Amniotic stem cell (primary cell): ENCODE measurements around the gene MAD1L1.
"Not testable (repeated sequence)": the region's sequence is repeated elsewhere in the genome, so short reads cannot be mapped to it uniquely, and the experiment has no call there.

ENCODE experiments used
- DNase-seq: peaks from one replicate; lab custom pipeline; 2025; lab: John Stamatoyannopoulos, UW

Gene MAD1L1

DNA sequence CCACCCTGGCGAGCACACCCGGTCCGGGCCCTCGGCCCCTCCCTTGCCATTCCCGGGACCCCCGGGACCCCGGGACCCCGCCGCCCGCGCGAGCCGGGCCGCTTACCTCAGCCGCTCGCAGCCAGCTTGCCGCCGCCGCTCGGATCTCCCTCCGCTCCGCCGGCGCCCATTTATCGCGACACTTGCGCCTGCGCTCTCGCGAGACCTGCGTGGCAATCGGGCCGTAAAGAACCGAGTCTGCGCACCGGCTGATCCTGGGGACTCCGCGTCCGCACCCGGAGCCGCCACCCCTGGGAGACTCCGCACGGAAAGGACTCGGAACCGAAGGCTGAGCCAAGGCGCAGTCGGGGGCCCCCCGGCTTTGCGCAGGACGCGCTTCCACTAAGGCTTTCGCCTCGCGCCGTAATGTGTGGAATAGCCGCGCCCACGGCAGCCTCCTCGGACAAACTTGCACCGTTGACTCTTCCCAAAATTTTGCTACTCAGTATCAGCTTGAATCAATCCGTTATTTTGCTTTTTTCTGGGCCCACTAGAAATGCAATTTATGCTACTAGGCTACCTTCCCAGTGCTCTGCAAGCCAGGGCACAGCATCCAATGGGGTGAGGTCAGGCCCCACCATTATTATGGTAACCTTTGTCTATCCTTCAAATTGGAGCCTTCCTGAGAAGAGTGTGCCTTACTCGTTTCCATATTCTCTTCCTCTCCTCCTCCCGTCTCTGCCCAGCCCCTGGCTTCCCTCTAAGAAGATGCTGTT is at the start of gene MAD1L1:
MAD1L1 (minus strand) TSS at position 180 of the 755 bp plus-strand sequence. CDS start 2,812 bp downstream, outside the sequence.
- DNase-seq, result peak; percentile 85

DNA sequence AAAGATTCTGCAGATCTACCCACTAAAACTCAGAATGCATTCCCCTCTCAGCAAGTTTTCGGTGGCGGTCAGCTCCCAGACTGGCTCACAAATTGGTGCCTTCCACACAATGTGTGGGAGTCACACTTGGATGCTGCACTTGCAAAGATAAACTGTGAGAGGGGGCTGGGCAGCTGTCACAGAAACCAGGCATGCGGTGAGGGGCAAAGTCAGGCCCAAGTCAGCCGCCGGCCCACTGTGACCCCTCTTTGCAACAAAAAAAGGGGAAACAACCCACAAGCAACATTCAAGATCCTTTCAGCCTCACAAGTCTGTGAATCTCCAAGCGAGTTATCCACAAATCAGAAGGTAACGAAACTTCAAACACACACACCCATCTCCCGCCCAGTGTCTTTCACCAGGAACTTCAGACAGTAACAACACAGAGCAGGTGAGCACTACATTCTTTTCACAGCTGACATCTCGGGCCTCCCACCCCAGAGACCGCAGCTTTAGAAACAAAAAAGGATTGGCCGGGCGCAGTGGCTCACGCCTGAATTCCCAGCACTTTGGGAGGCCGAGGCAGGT is 49.5 kb upstream of the MAD1L1 start:
- DNase-seq, result no peak

DNA sequence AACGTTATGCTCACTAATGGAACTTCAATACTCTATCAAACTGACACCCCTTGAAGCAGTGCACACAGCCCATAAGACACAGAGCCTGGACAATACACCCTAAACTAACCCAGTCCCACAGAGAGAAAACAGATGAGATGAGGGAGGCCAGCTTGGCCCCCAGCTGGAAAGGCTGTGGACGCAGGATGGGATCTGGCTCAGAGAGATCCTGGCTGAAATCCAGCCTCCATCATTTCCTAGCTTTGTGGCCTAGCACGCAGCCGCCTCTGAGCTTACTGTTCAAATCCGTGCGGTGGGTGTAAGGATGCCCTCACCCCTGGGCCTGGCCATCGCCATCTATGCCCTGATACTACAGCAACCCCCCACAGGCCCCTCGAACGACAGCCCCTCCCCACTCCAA is 48.8 kb upstream of the MAD1L1 start:
- DNase-seq, result no peak

DNA sequence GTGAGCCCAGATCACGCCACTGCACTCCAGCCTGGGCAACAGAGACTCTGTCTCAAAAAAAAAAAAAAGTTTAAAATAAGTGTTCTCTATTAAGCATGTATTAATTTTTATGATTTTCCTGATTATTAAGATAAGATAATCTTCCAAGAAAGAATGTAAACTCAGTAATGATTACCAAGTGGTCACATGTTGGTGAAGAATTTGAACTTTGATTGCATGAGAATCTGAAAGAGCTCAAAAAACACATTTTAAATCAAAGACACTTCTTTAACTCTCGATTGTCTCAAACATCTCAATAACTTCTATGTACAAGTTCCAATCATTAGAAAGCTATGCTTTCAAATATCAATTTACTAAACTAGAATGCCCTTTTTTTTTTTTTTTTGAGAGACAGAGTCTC is 47.7 kb upstream of the MAD1L1 start:
- no peak for DNase-seq

DNA sequence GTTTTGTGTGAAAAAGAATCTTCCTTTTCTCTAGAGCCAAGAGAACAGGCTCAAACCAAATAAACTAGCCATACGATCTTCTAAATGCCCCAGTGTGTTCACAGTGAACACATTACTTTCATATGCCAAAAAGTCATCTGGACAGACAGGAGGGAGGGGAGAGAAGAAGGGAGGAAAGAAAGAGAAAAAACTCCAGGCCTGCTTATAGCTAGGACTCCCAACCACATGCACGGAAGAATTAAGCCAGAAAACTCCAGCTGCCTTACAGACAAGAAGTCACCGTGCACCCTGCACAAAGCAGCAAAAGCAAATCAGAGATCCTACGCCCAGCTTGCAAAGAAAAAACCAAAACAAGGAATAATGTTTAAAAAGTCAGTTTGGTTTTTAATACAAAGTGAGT is 47.2 kb upstream of the MAD1L1 start:
- no peak for DNase-seq

DNA sequence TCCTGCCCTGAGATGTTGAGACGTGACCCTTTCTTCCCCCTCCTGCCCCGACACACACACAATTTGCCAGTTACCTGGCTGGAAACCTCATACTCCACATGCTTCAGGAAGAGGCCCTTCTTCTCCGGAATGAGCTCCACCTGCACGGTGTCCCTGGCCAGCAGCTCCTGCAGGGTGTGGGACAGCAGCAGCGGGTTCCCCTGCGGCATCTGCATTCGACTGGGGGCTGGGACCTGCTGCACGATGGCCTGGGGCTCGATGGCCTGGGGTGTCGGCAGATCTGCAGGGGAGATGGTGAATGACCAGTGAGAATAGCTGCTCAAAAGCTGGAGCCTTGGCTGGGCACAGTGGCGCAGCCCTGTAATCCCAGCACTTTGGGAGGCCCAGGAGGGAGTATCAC is 45.3 kb upstream of the MAD1L1 start:
- no peak for DNase-seq

DNA sequence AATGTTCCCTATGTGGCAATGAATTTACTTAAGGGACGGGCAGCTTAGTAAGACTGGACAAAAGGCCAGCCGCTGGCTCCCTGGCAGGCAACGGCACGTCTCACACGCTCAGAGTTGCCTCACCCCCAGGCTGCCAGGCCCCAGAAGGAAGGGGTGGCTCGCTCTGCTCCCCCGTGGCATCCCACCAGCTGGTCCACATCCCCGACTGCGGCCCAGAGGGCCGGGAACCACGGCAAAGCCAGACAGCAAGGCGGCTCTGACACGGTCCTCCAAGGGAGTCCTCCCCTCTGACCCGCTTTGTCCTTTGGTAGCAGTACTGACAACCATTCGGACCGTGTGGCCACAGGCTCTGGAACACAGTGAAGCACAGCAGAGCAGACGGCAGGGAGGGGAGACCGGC is 43.4 kb upstream of the MAD1L1 start:
- no peak for DNase-seq

DNA sequence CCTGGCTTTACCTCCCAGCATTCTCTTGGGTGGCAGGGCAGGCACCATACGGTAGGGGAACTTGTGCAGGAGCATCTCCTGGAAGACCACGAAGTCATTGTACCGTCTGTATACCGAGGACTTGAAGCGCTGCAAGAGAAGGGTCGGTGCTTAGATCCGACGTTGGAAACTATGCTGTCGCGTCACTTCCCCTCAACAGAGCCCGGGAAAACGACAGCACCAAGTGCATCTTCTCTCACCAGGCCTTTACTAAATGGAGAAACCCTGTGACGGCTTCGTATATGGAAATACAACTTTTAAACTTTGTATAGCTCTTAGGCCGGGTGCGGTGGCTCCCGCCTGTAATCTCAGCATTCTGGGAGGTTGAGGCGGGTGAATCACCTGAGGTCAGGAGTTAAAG is 42.4 kb upstream of the MAD1L1 start:
- DNase-seq, result no peak

DNA sequence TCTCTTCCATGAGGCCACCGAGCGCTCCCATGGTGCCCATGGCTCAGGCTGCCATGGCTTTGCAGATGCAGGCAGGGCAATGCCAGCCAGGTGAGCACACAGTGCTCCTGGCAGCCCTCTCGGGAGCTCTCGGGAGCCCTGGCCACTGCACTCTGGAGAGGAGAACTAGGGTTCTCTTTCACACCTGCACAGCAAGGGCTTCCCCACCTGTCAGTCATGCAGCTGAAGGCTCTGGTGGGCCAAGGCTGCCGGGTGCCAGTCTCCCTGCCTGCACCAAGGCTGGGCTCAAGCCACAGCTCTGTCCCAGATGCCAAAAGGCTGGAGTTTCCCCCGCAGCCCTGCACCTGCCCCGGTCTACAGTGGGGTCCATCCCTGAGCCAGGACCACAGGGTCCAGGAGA is 41.9 kb upstream of the MAD1L1 start:
- no peak for DNase-seq

DNA sequence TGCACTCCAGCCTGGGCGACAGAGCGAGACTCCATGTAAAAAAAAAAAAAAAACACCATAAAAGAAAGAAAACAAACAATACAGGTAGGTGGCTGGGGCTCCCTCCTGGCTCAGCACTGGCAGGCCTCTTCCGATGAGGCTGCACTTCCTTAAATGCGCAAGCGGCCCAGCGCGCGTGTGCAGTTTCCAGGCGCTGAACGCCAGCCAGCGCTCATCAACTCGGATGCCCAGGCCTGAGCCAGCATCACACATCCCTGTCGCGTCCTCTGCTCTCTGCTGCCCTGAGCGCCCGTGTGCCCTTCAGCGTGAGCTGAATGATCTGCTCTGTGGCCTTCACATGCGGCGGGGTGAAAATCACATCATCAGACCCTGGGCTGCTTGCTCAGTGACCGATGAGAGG is 41.1 kb upstream of the MAD1L1 start:
- DNase-seq, result no peak

DNA sequence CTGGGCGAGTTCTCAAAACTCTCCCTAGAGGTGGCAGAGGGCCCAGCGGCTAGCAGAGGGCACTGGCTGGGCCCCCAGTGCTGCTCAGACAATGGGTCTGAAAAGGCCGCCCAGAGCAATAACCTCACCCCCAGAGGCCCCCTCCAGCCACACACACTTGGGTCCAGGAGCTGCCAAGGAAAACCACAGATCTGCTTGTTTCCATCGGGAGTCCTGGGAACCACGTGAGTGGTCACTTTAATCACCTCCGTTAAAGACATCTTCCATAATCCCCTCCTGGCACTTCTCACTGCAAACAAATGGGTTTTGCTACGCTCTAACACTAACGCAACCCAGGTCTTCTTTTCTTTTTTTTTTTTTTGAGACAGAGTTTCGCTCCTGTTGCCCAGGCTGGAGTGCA is 39.3 kb upstream of the MAD1L1 start:
- DNase-seq, result no peak

DNA sequence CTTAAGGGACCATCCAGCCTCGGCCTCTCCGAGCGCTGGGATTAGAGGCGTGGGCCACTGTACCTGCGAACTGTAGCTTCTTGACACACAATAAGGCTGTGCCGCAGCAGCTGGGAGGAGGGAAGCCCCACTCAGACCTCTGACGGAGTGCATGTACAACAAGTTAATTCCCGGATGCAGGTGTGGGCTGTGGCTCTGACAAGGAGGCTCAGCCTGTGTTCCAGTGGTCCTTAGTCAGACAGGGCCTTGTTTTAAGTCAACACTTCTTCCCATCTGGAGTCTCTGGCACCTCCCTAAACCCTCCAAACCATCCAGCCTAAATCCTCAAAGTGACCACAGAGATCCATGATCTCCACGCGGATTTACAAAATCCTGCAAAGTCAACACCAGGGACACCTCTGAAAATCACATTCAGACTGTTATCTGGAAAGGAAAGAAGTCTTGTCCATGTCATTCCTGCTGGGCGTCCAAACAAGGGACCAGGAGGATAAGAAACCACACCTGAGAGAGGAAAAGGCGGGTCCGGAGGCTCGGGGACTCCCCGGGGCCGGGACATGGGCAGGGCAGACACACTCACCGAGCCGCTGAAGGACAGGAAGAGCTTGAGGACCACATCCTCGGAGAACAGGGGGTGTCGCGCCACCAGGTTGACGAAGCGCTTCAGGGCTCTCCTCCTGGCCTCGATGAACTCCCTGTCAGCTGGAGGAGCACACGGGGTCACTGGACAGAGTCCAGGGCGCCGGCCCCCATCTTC is 38.7 kb upstream of the MAD1L1 start:
- DNase-seq, result no peak

DNA sequence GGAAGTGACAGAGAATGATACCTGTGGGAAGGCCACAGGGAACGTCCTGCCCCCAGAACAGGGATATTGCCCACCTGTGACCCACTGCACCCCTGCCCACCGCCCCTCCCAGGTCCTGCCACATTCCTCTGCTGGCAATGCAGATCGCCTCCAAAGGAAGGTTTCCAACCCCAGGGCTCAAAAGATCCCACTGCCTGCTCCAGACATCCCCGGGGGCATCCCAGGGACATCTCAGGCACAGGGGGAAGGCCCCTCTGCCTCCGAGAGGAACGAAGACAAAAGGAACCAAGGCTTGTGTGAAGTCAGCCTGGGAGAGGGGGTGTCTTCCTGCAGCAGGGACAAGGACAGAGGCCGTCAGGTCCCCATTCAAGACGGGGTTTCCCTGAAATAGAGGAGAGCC is 37.8 kb upstream of the MAD1L1 start:
- DNase-seq, result no peak

DNA sequence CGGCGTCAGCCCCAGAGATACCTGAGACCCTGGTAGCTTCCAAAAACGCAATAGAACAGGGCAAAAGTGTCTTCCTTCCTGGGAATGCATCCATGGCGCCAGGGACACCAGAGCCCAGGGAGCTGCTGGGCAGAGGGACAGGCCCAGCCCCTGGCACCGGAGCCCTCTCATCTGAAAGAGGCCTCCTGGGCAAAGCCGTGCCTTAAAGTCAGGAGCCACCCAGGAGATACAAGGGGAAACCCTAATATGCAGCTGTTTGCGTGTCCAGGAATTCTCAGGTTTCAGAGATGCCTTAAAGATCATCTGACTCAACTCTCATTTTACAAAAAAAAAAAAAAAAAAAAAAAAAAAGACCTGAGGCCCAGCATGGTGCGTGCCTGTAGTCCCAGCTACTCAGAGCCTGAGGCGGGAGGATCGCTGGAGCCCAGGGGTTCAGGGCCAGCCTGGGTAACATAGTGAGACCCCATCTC is 37.3 kb upstream of the MAD1L1 start:
- no peak for DNase-seq

DNA sequence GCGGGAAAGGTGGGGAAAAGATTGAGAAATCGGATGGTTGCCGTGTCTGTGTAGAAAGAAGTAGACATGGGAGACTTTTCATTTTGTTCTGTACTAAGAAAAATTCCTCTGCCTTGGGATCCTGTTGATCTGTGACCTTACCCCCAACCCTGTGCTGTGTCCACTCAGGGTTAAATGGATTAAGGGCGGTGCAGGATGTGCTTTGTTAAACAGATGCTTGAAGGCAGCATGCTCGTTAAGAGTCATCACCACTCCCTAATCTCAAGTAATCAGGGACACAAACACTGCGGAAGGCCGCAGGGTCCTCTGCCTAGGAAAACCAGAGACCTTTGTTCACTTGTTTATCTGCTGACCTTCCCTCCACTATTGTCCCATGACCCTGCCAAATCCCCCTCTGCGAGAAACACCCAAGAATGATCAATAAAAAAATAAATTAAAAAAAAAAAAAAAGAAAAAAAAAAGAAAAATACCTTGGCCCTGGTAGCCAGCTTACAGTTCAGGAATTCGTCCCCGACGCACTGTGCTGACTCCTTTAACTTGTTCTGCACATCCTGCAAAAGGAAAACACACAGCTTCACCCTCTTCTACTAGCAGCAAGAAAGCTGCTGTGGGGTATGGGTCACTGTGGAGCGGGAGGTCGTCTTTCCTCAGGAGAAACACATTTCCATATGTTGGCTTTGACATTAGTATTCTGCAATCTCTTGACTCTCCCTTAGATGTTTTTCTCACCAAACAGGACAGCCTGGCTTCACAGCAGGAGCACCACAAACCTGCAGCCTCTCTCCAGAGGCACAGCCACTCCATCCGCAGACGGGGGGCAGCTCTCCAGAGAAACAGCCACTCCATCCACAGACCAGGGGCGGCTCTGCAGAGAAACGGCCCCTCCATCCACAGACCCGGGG is 36.6 kb upstream of the MAD1L1 start:
- not testable (repeated sequence) for DNase-seq

DNA sequence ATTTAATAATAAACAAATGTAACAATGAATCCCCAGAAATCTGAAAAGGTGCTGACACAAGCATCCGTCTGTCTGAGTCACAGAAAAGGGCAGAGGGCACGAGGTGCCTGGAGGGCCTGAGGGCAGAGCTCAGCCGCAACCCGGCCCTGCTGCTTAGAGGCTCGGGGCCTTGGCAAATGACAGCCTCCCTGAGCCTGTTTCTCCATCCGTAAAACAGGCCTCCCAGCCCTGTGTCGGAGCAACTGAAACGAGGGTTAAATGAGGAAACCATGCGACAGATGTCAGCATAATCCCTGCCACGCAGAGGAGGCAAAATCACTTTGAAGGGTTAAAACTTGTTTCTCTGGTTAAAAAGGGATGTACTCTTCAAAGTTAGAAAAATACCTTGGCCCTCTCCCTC is 34.2 kb upstream of the MAD1L1 start:
- DNase-seq, result no peak

DNA sequence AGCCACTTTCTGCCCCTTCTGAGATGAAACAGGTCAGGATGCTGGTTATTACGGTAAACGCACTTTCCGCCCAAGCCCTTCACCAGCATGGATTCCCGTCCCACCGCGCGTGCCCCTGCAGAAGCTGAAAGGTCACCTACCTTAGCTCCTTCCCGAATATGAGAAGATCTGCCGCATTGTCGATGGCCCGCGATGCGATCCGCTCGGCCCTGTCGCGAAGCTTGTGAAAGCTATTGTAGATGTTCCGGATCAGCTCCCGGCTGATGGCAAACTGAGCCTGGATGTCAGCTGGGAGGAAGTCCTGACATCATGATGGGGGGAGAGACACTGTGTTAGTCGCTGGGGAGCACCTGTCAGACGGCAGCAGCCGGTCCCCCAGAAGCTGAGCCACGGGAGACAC is 31.4 kb upstream of the MAD1L1 start:
- no peak for DNase-seq

DNA sequence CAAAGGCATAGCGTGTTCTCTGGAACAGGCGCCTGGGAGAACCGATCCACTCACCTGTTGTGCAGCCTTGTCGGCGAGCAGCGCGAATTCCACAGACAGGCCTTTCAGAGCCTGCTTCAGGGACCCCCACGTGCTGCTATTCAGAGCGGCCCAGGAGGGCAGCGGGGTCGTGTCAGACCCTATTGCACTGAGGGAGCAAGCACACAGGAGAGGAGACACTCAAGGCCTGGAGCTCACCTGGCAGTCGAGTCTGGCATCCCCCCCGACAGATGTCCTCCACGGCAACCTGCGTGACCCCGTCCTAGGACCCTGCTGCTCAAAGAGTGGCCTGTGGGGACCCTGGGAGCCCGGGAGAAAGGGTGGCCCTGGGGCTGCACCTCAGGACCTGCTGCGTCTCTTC is 30.4 kb upstream of the MAD1L1 start:
- no peak for DNase-seq

DNA sequence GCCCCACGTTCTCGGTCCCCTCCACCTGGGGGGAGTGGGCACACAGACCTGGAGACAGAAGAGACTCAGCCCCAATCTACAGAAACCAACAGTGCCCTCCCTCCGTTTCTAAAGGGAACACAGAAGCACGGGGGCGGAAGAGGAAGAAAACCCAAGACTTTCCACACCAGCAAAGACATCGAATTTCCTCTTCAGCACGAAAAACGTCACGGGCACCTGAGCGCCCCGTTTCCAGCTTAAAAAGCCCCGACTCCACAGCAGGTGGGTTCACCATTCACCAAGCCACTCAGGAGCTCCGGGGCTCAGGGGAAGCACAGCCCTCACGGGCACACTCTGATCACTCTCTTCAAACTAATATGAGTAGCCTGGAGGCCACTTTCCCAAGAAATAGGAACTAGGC is 28.9 kb upstream of the MAD1L1 start:
- DNase-seq, result no peak

DNA sequence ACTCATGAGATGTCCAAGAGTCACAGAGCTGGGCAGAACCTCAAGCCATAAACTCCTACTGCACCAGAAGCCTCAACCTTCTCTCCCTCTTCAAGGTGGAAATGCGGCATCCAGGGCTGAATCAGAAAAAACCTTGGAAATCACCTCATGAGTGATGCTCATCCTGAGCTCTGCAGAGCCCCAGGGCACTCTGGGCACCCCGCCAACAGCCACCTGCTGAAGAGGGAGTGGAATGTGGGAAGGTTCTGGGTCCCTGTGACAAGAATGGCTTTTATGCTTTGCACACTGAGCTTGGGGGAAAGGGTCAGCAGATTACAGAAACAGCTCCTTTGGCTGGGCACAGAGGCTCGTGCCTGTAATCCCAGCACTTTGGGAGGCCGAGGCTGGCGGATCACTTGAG is 28.1 kb upstream of the MAD1L1 start:
- no peak for DNase-seq

DNA sequence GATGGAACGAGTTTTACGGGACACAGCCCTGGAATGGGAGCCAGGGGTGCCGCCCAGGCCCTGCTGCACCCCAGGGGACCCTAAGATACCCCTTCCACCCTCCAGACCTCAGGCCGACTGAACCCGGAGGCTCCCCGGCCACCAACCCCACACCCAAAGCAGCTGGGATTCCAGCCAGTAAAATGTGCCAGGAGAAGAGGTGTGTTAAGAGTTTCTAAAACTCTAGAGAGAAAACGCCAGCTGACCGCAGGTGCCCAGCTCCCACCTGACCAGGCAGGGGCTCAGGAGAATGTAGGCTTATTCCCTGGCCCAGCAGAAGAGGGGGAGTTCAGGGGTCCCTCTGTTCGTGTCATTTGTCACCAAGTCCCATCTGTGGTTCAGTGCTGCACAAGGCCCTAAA is 26.7 kb upstream of the MAD1L1 start:
- DNase-seq, result no peak

DNA sequence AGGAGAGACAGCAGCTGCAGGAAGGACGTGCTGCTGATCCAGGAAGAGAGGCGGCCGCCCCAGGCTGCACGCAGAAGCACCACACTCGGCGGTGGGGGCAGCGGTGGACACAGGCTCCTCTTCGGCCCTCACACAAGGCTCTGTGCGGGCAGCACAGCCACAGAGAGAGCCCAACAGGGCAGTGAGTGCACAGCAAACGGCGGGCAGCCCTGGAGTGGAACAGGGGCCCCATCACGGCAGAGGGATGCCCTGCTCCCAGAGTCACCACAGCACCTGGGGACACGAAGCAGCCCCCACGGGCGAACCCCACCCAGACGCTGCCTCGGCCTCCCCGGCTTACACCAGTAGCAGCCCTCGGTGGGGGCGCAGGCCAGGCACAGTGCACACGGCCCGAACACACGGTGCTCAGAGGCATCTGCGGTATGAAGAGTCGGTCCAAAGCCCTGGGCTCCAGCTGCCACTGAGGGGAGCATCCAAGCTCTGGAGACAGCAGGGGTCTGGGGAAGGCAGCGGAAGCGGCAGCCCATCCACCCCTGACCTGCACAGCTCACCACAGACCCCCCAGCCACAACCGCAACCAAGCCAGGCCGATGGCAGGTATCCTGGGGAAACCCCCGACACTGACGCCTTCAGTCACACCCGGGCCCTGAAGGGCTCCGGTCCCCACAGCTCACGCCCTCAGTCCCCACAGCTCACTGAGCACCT is 26.1 kb upstream of the MAD1L1 start:
- no peak for DNase-seq
